Measurements from ENCODE around the gene ZNF316.
"Not testable (repeated sequence)": the region's sequence is repeated elsewhere in the genome, so short reads cannot be mapped to it uniquely, and the experiment has no call there.

The ZNF316 gene

GRCh38 chr7:6647080-6647479 is 10.0 kb downstream of the ZNF316 start:
- no peak for DNase-seq (ENCODE audit: low spot score)

- DNase-seq (ENCODE audit: low spot score): no peak
These were observed 10.4 kb downstream of the ZNF316 start for GRCh38 chr7:6647541-6647940.

GRCh38 chr7:6648066-6648814 is 11.1 kb downstream of the ZNF316 start:
- no peak for DNase-seq (ENCODE audit: low spot score)

- DNase-seq (ENCODE audit: low spot score): no peak
These were observed 11.6 kb downstream of the ZNF316 start for GRCh38 chr7:6648815-6649104.

GRCh38 chr7:6649241-6649961 is 12.3 kb downstream of the ZNF316 start:
- no peak for DNase-seq (ENCODE audit: low spot score)

GRCh38 chr7:6650086-6650485 is 13.0 kb downstream of the ZNF316 start:
- no peak for DNase-seq (ENCODE audit: low spot score)

GRCh38 chr7:6650521-6651011 is 13.4 kb downstream of the ZNF316 start:
- DNase-seq (ENCODE audit: low spot score): no peak

- no peak for DNase-seq (ENCODE audit: low spot score)
These were observed 14.8 kb downstream of the ZNF316 start for GRCh38 chr7:6651851-6652445.

- DNase-seq (ENCODE audit: low spot score): no peak
These were observed 15.4 kb downstream of the ZNF316 start for GRCh38 chr7:6652446-6653011.

GRCh38 chr7:6653071-6654003 is 16.2 kb downstream of the ZNF316 start:
- DNase-seq (ENCODE audit: low spot score): no peak

GRCh38 chr7:6654113-6654841 is 17.2 kb downstream of the ZNF316 start:
- DNase-seq (ENCODE audit: low spot score): no peak

GRCh38 chr7:6654842-6655610 is 17.9 kb downstream of the ZNF316 start:
- no peak for DNase-seq (ENCODE audit: low spot score)

GRCh38 chr7:6655636-6656385 is 18.7 kb downstream of the ZNF316 start:
- no peak for DNase-seq (ENCODE audit: low spot score)

- no peak for DNase-seq (ENCODE audit: low spot score)
These were observed 19.3 kb downstream of the ZNF316 start for GRCh38 chr7:6656413-6656812.

GRCh38 chr7:6658618-6659345 is 21.7 kb downstream of the ZNF316 start:
- no peak for DNase-seq (ENCODE audit: low spot score)

- DNase-seq (ENCODE audit: low spot score): not testable (repeated sequence)
These were observed 33.7 kb downstream of the ZNF316 start for GRCh38 chr7:6670851-6671250.

GRCh38 chr7:6675807-6676405 is 38.8 kb downstream of the ZNF316 start:
- DNase-seq (ENCODE audit: low spot score): no peak

GRCh38 chr7:6680146-6680545 is 43.0 kb downstream of the ZNF316 start:
- no peak for DNase-seq (ENCODE audit: low spot score)
